Endodermal cell (in vitro differentiated cells): ENCODE data around the gene TRMT61A. TPM values are rescaled to one million over a fixed set of nuclear protein-coding genes. Genes with fewer than 3 reads are reported as not detected.
A peak's percentile ranks its signal among the peaks of the same experiment; 100 is the strongest.

Source experiments
- DNase-seq: peaks from one replicate; pipeline ENCODE4 v3.0.0-alpha.2; 2017
- H3K27ac ChIP-seq: 2 replicates; pipeline ENCODE4 v1.5.1; 2013; ENCODE audit warnings: mild to moderate bottlenecking, low read depth, low read length, moderate library complexity
- H3K27me3 ChIP-seq: 2 replicates; pipeline ENCODE4 v1.6.1; 2013; ENCODE audit warnings: mild to moderate bottlenecking, low read length, moderate library complexity; ENCODE audit not compliant: insufficient read depth, control insufficient read depth, poor library complexity, severe bottlenecking
- H3K36me3 ChIP-seq: 2 replicates; pipeline ENCODE4 v1.7.0; 2013; ENCODE audit warnings: mild to moderate bottlenecking, low read length, moderate library complexity; ENCODE audit not compliant: control insufficient read depth, insufficient read depth
- H3K4me1 ChIP-seq: one replicate; pipeline ENCODE4 v1.7.0; 2013; ENCODE audit warnings: low read length; ENCODE audit not compliant: control insufficient read depth, insufficient read depth
- H3K4me3 ChIP-seq: 2 replicates; pipeline ENCODE4 v1.5.1; 2013; ENCODE audit warnings: mild to moderate bottlenecking, low read length, moderate library complexity
- H3K9ac ChIP-seq: 2 replicates; pipeline ENCODE4 v1.6.1; 2013; ENCODE audit warnings: mild to moderate bottlenecking, low read length, moderate library complexity; ENCODE audit not compliant: poor library complexity, severe bottlenecking; ENCODE audit errors: extremely low read depth
- H3K9me3 ChIP-seq: 2 replicates; pipeline ENCODE4 v1.6.1; 2013; ENCODE audit warnings: mild to moderate bottlenecking, low read length, moderate library complexity; ENCODE audit not compliant: control insufficient read depth
- H3K27ac Mint-ChIP-seq: 2 replicates; pipeline ENCODE4 v1.8.0; 2020; ENCODE audit warnings: mixed read lengths
- H3K27me3 Mint-ChIP-seq: 2 replicates; pipeline ENCODE4 v1.8.0; 2021; ENCODE audit warnings: mild to moderate bottlenecking, mixed read lengths; ENCODE audit not compliant: insufficient read depth
- H3K36me3 Mint-ChIP-seq: 2 replicates; pipeline ENCODE4 v1.8.0; 2020; ENCODE audit warnings: low read depth, mixed read lengths
- H3K4me1 Mint-ChIP-seq: 2 replicates; pipeline ENCODE4 v1.8.0; 2020; ENCODE audit warnings: mixed read lengths
- H3K4me3 Mint-ChIP-seq: 2 replicates; pipeline ENCODE4 v1.8.0; 2020; ENCODE audit warnings: mild to moderate bottlenecking, moderate library complexity, mixed read lengths
- H3K9me3 Mint-ChIP-seq: 2 replicates; pipeline ENCODE4 v1.8.0; 2020; ENCODE audit warnings: mild to moderate bottlenecking, mixed read lengths
- WGBS, 2 experiments: methylation state at CpG; one replicate each; pipeline versions ENCODE4 v1.1.5 to v1.1.7; 2013; ENCODE audit warnings: missing lambda C conversion rate in 2 of 2, mixed read lengths in 1 of 2; ENCODE audit not compliant: insufficient coverage in 1 of 2, insufficient read length in 1 of 2; 5-methylcytosine and 5-hydroxymethylcytosine counted together
- long read RNA-seq, 4 experiments: library from polyadenylated mRNA in 2 of 4; library from RNA in 1 of 4; library from capped mRNA in 1 of 4; stranded (forward) in 3 of 4; unstranded in 1 of 4; transcript quantifications; one replicate each; pipeline ENCODE4 v2.0.0, GENCODE V29; 2020 to 2021; ENCODE audit warnings: inconsistent platforms in 1 of 4
- polyA plus RNA-seq, 2 experiments: library from polyadenylated mRNA; stranded (reverse); fragments of 50-300 nt; gene quantifications; one replicate each; pipeline ENCODE4 v1.2.3, GENCODE V29; 2013
- total RNA-seq, 2 donors: library from RNA; stranded (reverse); fragmentation: NEBNext Ultra II Directional in 1 of 2; extraction: Animal tissue kit (Norgen Biotek cat#: 25700) in 1 of 2; gene quantifications; 2 replicates in 1 of 2; 3 replicates in 1 of 2; pipeline ENCODE4 v1.2.1, GENCODE V29; 2021
- TF ChIP-seq, protein P1 (sequence below): fragments of 200-600 bp; sonication (generic); conservative IDR thresholded peaks from 2 replicates; pipeline ENCODE4 v1.5.0; 2021; ENCODE audit warnings: antibody characterized with exemption, mild to moderate bottlenecking

TRMT61A gene
- total RNA-seq: 1 to 10 TPM; 7.4 to 7.9 TPM
- 4.5 TPM for polyA plus RNA-seq (2013, experiment 1 of 2)
- 4.1 TPM for polyA plus RNA-seq (2013, experiment 2 of 2)
- long read RNA-seq, experiment 1, partial matches to known transcripts: 1 of 4 reads
- long read RNA-seq, experiment 1, other reads (novel, unspliced or antisense): 1 of 4 reads
- long read RNA-seq, experiment 2, transcript TRMT61A-202 (4 exons, 3,229 nt): major isoform, 12 of 15 reads
- long read RNA-seq, experiment 2, partial matches to known transcripts: 1 of 15 reads
- long read RNA-seq, experiment 2, other reads (novel, unspliced or antisense): 2 of 15 reads
- long read RNA-seq, experiment 3, transcript TRMT61A-202 (4 exons, 3,229 nt): major isoform, 88 of 105 reads
- long read RNA-seq, experiment 3, partial matches to known transcripts: 6 of 105 reads
- long read RNA-seq, experiment 3, other reads (novel, unspliced or antisense): 11 of 105 reads
- long read RNA-seq, experiment 4, transcript TRMT61A-202 (4 exons, 3,229 nt): major isoform, 16 of 20 reads
- long read RNA-seq, experiment 4, partial matches to known transcripts: 1 of 20 reads
- long read RNA-seq, experiment 4, other reads (novel, unspliced or antisense): 3 of 20 reads

- H3K9me3 ChIP-seq: no peaks in the 10 kb centered on the region
- H3K27me3 Mint-ChIP-seq: peaks cover 8% of the 10 kb centered on the region
- peak within 1 kb of the TSS; percentile 88 for H3K27ac ChIP-seq
- peaks cover 23% of the 10 kb centered on the region for H3K4me1 ChIP-seq
- WGBS, 2 experiments: 6 to 13% methylated on average over 12 to 61 of the region's 70 CpGs
- peak; percentile 95 for DNase-seq
- H3K4me3 ChIP-seq: peak within 1 kb of the TSS; percentile 87
- peak within 1 kb of the TSS; percentile 98 for H3K27ac Mint-ChIP-seq
- no peaks in the 10 kb centered on the region for H3K9me3 Mint-ChIP-seq
- TF ChIP-seq, protein P1, sequence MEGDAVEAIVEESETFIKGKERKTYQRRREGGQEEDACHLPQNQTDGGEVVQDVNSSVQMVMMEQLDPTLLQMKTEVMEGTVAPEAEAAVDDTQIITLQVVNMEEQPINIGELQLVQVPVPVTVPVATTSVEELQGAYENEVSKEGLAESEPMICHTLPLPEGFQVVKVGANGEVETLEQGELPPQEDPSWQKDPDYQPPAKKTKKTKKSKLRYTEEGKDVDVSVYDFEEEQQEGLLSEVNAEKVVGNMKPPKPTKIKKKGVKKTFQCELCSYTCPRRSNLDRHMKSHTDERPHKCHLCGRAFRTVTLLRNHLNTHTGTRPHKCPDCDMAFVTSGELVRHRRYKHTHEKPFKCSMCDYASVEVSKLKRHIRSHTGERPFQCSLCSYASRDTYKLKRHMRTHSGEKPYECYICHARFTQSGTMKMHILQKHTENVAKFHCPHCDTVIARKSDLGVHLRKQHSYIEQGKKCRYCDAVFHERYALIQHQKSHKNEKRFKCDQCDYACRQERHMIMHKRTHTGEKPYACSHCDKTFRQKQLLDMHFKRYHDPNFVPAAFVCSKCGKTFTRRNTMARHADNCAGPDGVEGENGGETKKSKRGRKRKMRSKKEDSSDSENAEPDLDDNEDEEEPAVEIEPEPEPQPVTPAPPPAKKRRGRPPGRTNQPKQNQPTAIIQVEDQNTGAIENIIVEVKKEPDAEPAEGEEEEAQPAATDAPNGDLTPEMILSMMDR: no peak
- H3K36me3 ChIP-seq: peaks cover 7% of the 10 kb centered on the region
- no peaks in the 10 kb centered on the region for H3K36me3 Mint-ChIP-seq
- H3K4me3 Mint-ChIP-seq: peak within 1 kb of the TSS; percentile 82
- peaks cover 34% of the 10 kb centered on the region for H3K4me1 Mint-ChIP-seq
- H3K27me3 ChIP-seq: peaks cover 4% of the 10 kb centered on the region
- H3K9ac ChIP-seq: peak within 1 kb of the TSS; percentile 85
Observed at GRCh38 chr14:103528587-103529382, at the start of gene TRMT61A. TRMT61A (plus strand) TSS chr14:103529196; CDS start chr14:103529979, 783 bp downstream.

DNA sequence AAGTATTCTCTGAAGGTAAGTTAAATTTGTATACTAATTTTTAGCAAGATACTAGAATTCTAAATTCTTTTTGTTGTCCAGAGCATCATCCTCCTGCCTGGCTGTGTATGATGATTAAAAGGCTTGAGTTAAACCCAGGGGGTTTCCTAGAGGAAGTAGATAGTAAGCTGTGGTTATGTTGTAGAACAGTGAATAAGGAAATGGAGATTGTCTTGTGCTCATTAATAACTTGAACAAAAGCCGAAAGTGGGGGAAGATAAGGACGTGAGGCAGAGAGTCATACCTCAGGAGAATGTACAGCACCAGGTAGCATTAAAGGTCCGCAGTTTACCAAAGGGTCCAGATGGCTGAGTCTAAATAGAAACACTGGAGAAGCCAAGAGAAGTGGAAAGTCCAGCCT, 48.4 kb upstream of the TRMT61A start:
- no peak overlapping the region for H3K9ac ChIP-seq
- Mint-ChIP-seq H3K9me3 (no peaks in the 10 kb centered on the region), H3K4me3 (no peak overlapping the region), H3K4me1 (no peaks in the 10 kb centered on the region), H3K27me3 (no peaks in the 10 kb centered on the region), H3K27ac (no peak overlapping the region), H3K36me3 (peaks cover 68% of the 10 kb centered on the region)
- no peaks in the 10 kb centered on the region for H3K27me3 ChIP-seq
- WGBS, 2 experiments: 92 to 95% methylated on average over 3 of the region's 3 CpGs
- no peak overlapping the region for H3K4me3 ChIP-seq
- TF ChIP-seq, protein P1: no peak
- no peaks in the 10 kb centered on the region for H3K9me3 ChIP-seq
- H3K4me1 ChIP-seq: no peaks in the 10 kb centered on the region
- DNase-seq: no peak
- peaks cover 75% of the 10 kb centered on the region for H3K36me3 ChIP-seq
- H3K27ac ChIP-seq: no peak overlapping the region

GRCh38 chr14:103483600-103483999, 45.4 kb upstream of the TRMT61A start:
- Mint-ChIP-seq H3K9me3 (no peaks in the 10 kb centered on the region), H3K4me3 (no peak overlapping the region), H3K36me3 (peaks cover 58% of the 10 kb centered on the region), H3K27me3 (no peaks in the 10 kb centered on the region), H3K4me1 (no peaks in the 10 kb centered on the region), H3K27ac (no peak overlapping the region)
- no peaks in the 10 kb centered on the region for H3K4me1 ChIP-seq
- TF ChIP-seq, protein P1: no peak
- no peaks in the 10 kb centered on the region for H3K9me3 ChIP-seq
- H3K27me3 ChIP-seq: no peaks in the 10 kb centered on the region
- no peak overlapping the region for H3K4me3 ChIP-seq
- WGBS, 2 experiments: 94 to 96% methylated on average over 5 of the region's 5 CpGs
- no peak overlapping the region for H3K9ac ChIP-seq
- H3K27ac ChIP-seq: no peak overlapping the region
- H3K36me3 ChIP-seq: peaks cover 70% of the 10 kb centered on the region
- peak; percentile 13 for DNase-seq
